GM10266 (cell line): ENCODE results near the gene CBL.
A peak's percentile ranks its signal among the peaks of the same experiment; 100 is the strongest.

Experiments
- DNase-seq: peaks from one replicate; pipeline ENCODE4 v3.0.0; 2012; ENCODE audit errors: extremely low spot score
- TF ChIP-seq, protein P1 (sequence below): IDR thresholded peaks from 2 replicates; pipeline ENCODE4 v1.5.1; 2012; ENCODE audit warnings: mild to moderate bottlenecking, low read depth; ENCODE audit not compliant: control insufficient read depth, insufficient read depth; ENCODE audit errors: missing control alignments

Gene CBL

DNA sequence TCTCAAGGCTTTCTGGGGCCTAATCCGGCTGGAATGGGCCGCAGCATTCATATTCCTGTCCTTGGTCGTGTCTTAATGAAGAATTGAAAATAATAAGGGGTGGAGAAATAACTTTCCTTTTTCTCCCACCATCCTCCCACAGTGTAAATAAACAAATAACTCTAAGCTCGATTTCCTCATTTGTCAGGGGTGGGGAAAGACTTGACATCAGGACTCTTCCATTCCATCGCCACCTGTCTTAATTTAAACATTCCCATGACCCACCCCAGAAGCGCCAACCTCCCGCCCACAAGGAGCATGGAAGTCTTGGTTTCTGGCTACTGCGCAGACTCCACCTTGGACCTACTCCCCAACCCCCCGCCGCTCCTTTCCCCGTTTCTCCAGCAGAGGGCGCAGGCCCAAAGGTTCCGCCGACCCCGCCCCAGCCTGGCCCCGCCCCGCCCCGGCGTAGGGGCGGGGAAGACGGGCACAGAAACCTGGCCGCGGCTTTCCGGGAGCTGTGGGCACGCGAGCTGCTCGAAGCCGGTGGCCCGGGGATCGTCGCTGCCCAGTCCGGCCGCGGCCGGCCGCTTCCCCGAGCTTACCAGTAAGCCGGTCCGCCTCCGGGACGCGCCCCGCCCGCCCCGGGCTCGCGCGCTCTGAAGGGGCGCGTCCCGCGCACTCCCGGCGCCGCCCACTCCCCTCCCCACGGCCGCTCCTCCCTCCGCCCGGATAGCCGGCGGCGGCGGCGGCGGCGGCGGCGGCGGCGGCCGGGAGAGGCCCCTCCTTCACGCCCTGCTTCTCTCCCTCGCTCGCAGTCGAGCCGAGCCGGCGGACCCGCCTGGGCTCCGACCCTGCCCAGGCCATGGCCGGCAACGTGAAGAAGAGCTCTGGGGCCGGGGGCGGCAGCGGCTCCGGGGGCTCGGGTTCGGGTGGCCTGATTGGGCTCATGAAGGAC is at the start of gene CBL:
Gene CBL (plus strand): TSS at position 766 of the 937 bp plus-strand sequence. CDS start 79 bp downstream, at position 845.
- DNase-seq: peak; percentile 97
- TF ChIP-seq, protein P1, sequence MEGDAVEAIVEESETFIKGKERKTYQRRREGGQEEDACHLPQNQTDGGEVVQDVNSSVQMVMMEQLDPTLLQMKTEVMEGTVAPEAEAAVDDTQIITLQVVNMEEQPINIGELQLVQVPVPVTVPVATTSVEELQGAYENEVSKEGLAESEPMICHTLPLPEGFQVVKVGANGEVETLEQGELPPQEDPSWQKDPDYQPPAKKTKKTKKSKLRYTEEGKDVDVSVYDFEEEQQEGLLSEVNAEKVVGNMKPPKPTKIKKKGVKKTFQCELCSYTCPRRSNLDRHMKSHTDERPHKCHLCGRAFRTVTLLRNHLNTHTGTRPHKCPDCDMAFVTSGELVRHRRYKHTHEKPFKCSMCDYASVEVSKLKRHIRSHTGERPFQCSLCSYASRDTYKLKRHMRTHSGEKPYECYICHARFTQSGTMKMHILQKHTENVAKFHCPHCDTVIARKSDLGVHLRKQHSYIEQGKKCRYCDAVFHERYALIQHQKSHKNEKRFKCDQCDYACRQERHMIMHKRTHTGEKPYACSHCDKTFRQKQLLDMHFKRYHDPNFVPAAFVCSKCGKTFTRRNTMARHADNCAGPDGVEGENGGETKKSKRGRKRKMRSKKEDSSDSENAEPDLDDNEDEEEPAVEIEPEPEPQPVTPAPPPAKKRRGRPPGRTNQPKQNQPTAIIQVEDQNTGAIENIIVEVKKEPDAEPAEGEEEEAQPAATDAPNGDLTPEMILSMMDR: peak; percentile 88

GRCh38 chr11:119156496-119156895 is 49.6 kb upstream of the CBL start:
- TF ChIP-seq, protein P1: no peak
- no peak for DNase-seq

DNA sequence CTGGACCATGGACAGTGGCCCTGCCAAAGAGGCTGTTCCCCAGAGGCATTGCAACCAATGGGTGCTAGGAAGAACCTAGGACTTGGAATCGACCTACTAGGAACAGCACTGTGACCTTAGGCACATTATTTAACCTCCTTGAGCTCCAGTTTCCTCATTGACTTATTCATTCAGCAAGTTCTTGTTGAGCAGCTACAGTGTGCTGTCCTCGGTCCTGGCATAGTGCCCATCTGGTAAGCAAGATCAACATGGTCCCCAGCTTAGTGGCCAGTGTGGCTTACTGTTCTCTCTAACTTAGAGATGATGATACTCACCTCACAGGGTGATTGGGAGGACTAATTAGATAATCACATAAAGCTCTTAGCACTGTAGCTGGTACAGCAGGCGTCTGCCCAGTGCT is 49.1 kb upstream of the CBL start:
- TF ChIP-seq, protein P1: no peak
- no peak for DNase-seq

DNA sequence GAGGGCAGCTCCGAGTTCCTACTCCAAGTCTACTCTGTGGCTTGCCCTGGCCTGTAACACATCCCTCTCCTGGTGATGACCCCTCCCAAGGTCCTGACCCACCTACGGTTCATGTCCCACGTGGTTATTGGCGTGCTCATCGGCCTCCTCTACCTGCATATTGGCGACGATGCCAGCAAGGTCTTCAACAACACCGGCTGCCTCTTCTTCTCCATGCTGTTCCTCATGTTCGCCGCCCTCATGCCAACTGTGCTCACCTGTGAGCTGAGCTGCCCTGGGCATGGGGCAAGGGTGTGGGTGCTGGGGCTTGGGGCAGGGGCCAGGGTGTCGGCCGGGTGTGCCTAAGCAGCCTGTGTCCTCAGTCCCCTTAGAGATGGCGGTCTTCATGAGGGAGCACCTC is 47.7 kb upstream of the CBL start:
- no peak for DNase-seq
- TF ChIP-seq, protein P1: no peak

DNA sequence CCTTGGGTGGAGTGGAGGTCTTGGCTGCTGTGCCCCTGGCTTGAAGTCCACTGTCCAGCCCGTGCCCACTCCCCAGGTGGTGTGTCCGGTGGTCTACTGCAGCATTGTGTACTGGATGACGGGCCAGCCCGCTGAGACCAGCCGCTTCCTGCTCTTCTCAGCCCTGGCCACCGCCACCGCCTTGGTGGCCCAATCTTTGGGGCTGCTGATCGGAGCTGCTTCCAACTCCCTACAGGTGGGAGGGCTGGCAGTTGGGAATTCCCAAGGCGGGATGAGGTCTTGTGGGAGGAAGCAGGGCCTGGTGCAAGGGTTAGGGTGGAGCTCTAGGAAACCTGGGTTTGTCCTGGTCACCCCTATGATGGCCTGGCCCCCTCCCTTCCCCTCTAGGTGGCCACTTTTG is 46.0 kb upstream of the CBL start:
- DNase-seq: no peak
- TF ChIP-seq, protein P1: no peak

DNA sequence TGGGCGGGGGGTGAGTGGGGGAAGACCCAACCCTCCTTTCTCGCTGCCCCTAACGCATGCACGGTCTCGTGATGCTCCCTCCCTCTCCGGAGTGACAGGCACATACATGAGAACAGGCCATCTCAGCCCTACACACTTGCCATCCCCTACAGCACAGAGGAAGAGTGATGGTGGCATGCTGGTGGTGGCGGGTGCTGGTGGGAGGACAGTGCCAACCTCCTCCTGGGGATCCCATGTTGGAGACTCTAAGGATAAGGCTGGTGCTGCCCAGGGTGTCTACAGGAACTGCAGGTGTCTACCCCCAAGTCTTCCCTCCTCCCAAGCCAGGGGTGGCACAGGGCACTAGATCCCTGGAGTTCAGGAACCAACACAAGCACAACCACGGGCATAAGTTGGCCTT is 44.3 kb upstream of the CBL start:
- TF ChIP-seq, protein P1: no peak
- DNase-seq: no peak
